H1 (cell line): Measurements from ENCODE around the gene TEX2. TPM values are rescaled to one million over a fixed set of nuclear protein-coding genes. Genes with fewer than 3 reads are reported as not detected.

Experiments used
- CTCF ChIA-PET: fragments of 300-600 bp; sonication (Branson Sonifier 250); formaldehyde crosslinking; loops from one replicate; lab custom pipeline; 2021; ENCODE audit not compliant: partially characterized antibody; lab: Charles Lee
- POLR2A ChIA-PET: fragments of 300-600 bp; sonication (Branson Sonifier 250); formaldehyde crosslinking; loops from one replicate; lab custom pipeline; 2021; ENCODE audit warnings: inconsistent platforms; ENCODE audit not compliant: partially characterized antibody; lab: Charles Lee
- DNase-seq, 2 experiments: peaks; one replicate each; pipeline versions ENCODE4 v3.0.0 to v3.0.0-alpha.2; 2010 to 2022; ENCODE audit warnings: low spot score in 2 of 2, low read depth in 1 of 2, mixed read lengths in 1 of 2
- FAIRE-seq: peaks from 2 replicates; lab custom pipeline; 2011; peaks lifted over from hg19 to GRCh38; lab: Jason Lieb, UNC
- H2AFZ ChIP-seq: 2 replicates; pipeline ENCODE4 v1.8.1; 2012; ENCODE audit warnings: low read length, inconsistent platforms
- H2AK5ac ChIP-seq: 2 replicates; pipeline ENCODE4 v1.6.1; 2013; ENCODE audit warnings: low read depth, low read length
- H2BK120ac ChIP-seq: replicated peaks from 2 replicates; pipeline ENCODE3; 2013; ENCODE audit warnings: low read depth, low read length, inconsistent platforms
- H2BK12ac ChIP-seq: 2 replicates; pipeline ENCODE4 v1.6.1; 2013; ENCODE audit warnings: low read depth, low read length
- H2BK15ac ChIP-seq: 2 replicates; pipeline ENCODE4 v1.6.1; 2013; ENCODE audit warnings: low read length
- H2BK20ac ChIP-seq: 2 replicates; pipeline ENCODE4 v1.6.1; 2013; ENCODE audit warnings: low read length
- H2BK5ac ChIP-seq: 2 replicates; pipeline ENCODE4 v1.6.1; 2013; ENCODE audit warnings: low read depth, low read length
- H3K14ac ChIP-seq: 2 replicates; pipeline ENCODE4 v1.6.1; 2013; ENCODE audit warnings: inconsistent platforms; ENCODE audit not compliant: insufficient read length
- H3K18ac ChIP-seq: 2 replicates; pipeline ENCODE4 v1.6.1; 2013; ENCODE audit warnings: low read length; ENCODE audit errors: extremely low read depth
- H3K23ac ChIP-seq: 2 replicates; pipeline ENCODE4 v1.6.1; 2013; ENCODE audit warnings: inconsistent platforms; ENCODE audit not compliant: insufficient read length
- H3K23me2 ChIP-seq: 2 replicates; pipeline ENCODE4 v1.6.1; 2013; ENCODE audit warnings: low read depth, low read length
- H3K27ac ChIP-seq: 2 replicates; pipeline ENCODE4 v1.6.1; 2011; ENCODE audit warnings: low read depth, low read length, inconsistent platforms
- H3K27me3 ChIP-seq, 4 experiments: replicated peaks in 1 of 4; 1 replicate in 1 of 4; 2 replicates in 3 of 4; pipeline versions ENCODE4 v1.6.1 to v1.8.1; 2011 to 2013; ENCODE audit warnings: low read length in 3 of 4, mild to moderate bottlenecking in 3 of 4, inconsistent platforms in 2 of 4, mixed read lengths in 2 of 4, moderate library complexity in 1 of 4; ENCODE audit not compliant: control insufficient read depth in 3 of 4, insufficient read depth in 3 of 4; ENCODE audit errors: extremely low read depth in 1 of 4
- H3K36me3 ChIP-seq, 4 experiments: 2 replicates each; pipeline versions ENCODE4 v1.6.1 to v1.8.1; 2011 to 2013; ENCODE audit warnings: mild to moderate bottlenecking in 4 of 4, low read length in 3 of 4, moderate library complexity in 2 of 4, control low read depth in 1 of 4, inconsistent platforms in 1 of 4; ENCODE audit not compliant: insufficient read depth in 4 of 4, control insufficient read depth in 2 of 4
- H3K4ac ChIP-seq: replicated peaks from 2 replicates; pipeline ENCODE3; 2013; ENCODE audit warnings: low read length, low read depth, mixed read lengths, inconsistent platforms; ENCODE audit not compliant: insufficient read length
- H3K4me1 ChIP-seq, 4 experiments: replicated peaks in 1 of 4; 1 replicate in 1 of 4; 2 replicates in 3 of 4; pipeline versions ENCODE4 v1.6.1 to v1.8.1; 2011 to 2013; ENCODE audit warnings: low read length in 3 of 4, inconsistent platforms in 2 of 4, mixed read lengths in 1 of 4; ENCODE audit not compliant: insufficient read depth in 4 of 4, control insufficient read depth in 3 of 4
- H3K4me2 ChIP-seq, 2 experiments: 2 replicates each; pipeline versions ENCODE4 v1.6.1 to v1.8.1; 2011 to 2013; ENCODE audit warnings: low read depth in 2 of 2, low read length in 2 of 2, control low read depth in 1 of 2, inconsistent platforms in 1 of 2, mild to moderate bottlenecking in 1 of 2; ENCODE audit not compliant: insufficient read depth in 1 of 2
- H3K4me3 ChIP-seq, 4 experiments: fragments of 200-600, 300-600 bp in 1 of 4; sonication (generic), shearing (Covaris generic), sonication (Bioruptor Twin) in 1 of 4; 2 replicates each; pipeline versions ENCODE4 v1.5.1 to v1.8.1; 2011 to 2016; ENCODE audit warnings: low read length in 4 of 4, low read depth in 3 of 4, control low read depth in 2 of 4, inconsistent platforms in 2 of 4, mild to moderate bottlenecking in 2 of 4, mixed read lengths in 1 of 4, moderate library complexity in 1 of 4; ENCODE audit not compliant: insufficient read depth in 2 of 4; ENCODE audit errors: extremely low read depth in 1 of 4
- H3K56ac ChIP-seq: replicated peaks from 2 replicates; pipeline ENCODE3; 2013; ENCODE audit warnings: low read depth, mild to moderate bottlenecking, mixed read lengths, low read length, inconsistent platforms; ENCODE audit not compliant: insufficient read length
- H3K79me1 ChIP-seq: 2 replicates; pipeline ENCODE4 v1.6.1; 2013; ENCODE audit warnings: low read depth, low read length, control low read depth
- H3K79me2 ChIP-seq, 2 experiments: 2 replicates each; pipeline versions ENCODE4 v1.6.1 to v1.8.1; 2012 to 2013; ENCODE audit warnings: low read length in 2 of 2, mild to moderate bottlenecking in 2 of 2, inconsistent platforms in 1 of 2; ENCODE audit not compliant: insufficient read depth in 2 of 2, control insufficient read depth in 1 of 2
- H3K9ac ChIP-seq, 4 experiments: replicated peaks in 1 of 4; 1 replicate in 1 of 4; 2 replicates in 3 of 4; pipeline versions ENCODE4 v1.6.1 to v1.8.1; 2011 to 2013; ENCODE audit warnings: low read depth in 3 of 4, low read length in 3 of 4, control low read depth in 2 of 4, mild to moderate bottlenecking in 2 of 4, moderate library complexity in 2 of 4, inconsistent platforms in 1 of 4; ENCODE audit errors: extremely low read depth in 1 of 4
- H3K9me3 ChIP-seq, 2 experiments: 2 replicates each; pipeline versions ENCODE4 v1.6.1 to v1.8.1; 2012 to 2013; ENCODE audit warnings: mild to moderate bottlenecking in 2 of 2, moderate library complexity in 2 of 2, control low read depth in 1 of 2, inconsistent platforms in 1 of 2, low read depth in 1 of 2, low read length in 1 of 2, mixed read lengths in 1 of 2; ENCODE audit not compliant: insufficient read depth in 2 of 2
- H4K20me1 ChIP-seq, 2 experiments: replicated peaks in 1 of 2; 2 replicates each; pipeline versions ENCODE3 to v1.8.1; 2011 to 2013; ENCODE audit warnings: inconsistent platforms in 2 of 2, low read length in 2 of 2, mild to moderate bottlenecking in 1 of 2; ENCODE audit not compliant: insufficient read depth in 2 of 2, control insufficient read depth in 1 of 2
- H4K5ac ChIP-seq: 2 replicates; pipeline ENCODE4 v1.6.1; 2013; ENCODE audit warnings: low read length, low read depth, mixed read lengths, inconsistent platforms; ENCODE audit not compliant: insufficient read length
- H4K8ac ChIP-seq: 2 replicates; pipeline ENCODE4 v1.8.0; 2013; ENCODE audit warnings: mild to moderate bottlenecking, moderate library complexity, low read length, inconsistent platforms; ENCODE audit not compliant: insufficient read depth; ENCODE audit errors: extremely low read depth
- H4K91ac ChIP-seq: replicated peaks from 2 replicates; pipeline ENCODE3; 2013; ENCODE audit warnings: low read length, mixed read lengths, inconsistent platforms; ENCODE audit not compliant: insufficient read length
- BACH1 ChIP-seq: IDR thresholded peaks from 2 replicates; pipeline ENCODE4 v1.6.1; 2012; ENCODE audit warnings: low read length, improper control_type of control experiment
- NANOG ChIP-seq: IDR thresholded peaks from 2 replicates; pipeline ENCODE4 v1.6.1; 2011; ENCODE audit warnings: low read length, low read depth, mild to moderate bottlenecking, inconsistent platforms; ENCODE audit not compliant: insufficient read depth, poor library complexity, severe bottlenecking
- RNF2 ChIP-seq: fragments of 200-900, 300-1000 bp; sonication (generic); IDR thresholded peaks from 2 replicates; pipeline ENCODE4 v1.7.1; 2016; ENCODE audit warnings: borderline replicate concordance, low read depth, mild to moderate bottlenecking, antibody characterized with exemption, low read length; ENCODE audit not compliant: poor library complexity, severe bottlenecking; ENCODE audit errors: missing control alignments
- SAP30 ChIP-seq: fragments of 300-600 bp; sonication (generic); IDR thresholded peaks from 2 replicates; pipeline ENCODE4 v1.7.1; 2012; ENCODE audit warnings: low read length, moderate library complexity, mild to moderate bottlenecking, inconsistent platforms; ENCODE audit not compliant: insufficient read depth, insufficient replicate concordance
- SP4 ChIP-seq: IDR thresholded peaks from 2 replicates; pipeline ENCODE4 v1.6.1; 2012; ENCODE audit warnings: low read length, inconsistent platforms
- SRF ChIP-seq: IDR thresholded peaks from 2 replicates; pipeline ENCODE4 v1.6.1; 2011; ENCODE audit warnings: mild to moderate bottlenecking, low read depth, low read length, moderate library complexity
- TAF7 ChIP-seq: optimal IDR thresholded peaks from 2 replicates; pipeline ENCODE3; 2011; ENCODE audit warnings: low read depth, mild to moderate bottlenecking, inconsistent platforms, low read length, moderate library complexity, borderline replicate concordance
- TBP ChIP-seq: IDR thresholded peaks from 2 replicates; pipeline ENCODE4 v1.6.1; 2011; ENCODE audit warnings: low read depth, low read length, improper control_type of control experiment
- TEAD4 ChIP-seq: IDR thresholded peaks from 2 replicates; pipeline ENCODE4 v1.6.1; 2012; ENCODE audit warnings: low read depth, low read length, inconsistent platforms, mixed read lengths
- WGBS, 2 experiments: shearing (Covaris generic) in 1 of 2; methylation state at CpG; one replicate each; pipeline versions ENCODE4 v1.1.6 to v1.1.7; 2013 to 2015; ENCODE audit warnings: low lambda C conversion rate in 2 of 2, mixed read lengths in 2 of 2, inconsistent platforms in 1 of 2, low coverage in 1 of 2, missing lambda C conversion rate in 1 of 2; ENCODE audit not compliant: insufficient replicate concordance in 2 of 2, insufficient coverage in 1 of 2, insufficient read length in 1 of 2; ENCODE audit errors: extremely low coverage in 1 of 2, missing lambda C conversion rate in 1 of 2; 5-methylcytosine and 5-hydroxymethylcytosine counted together
- polyA plus RNA-seq, 7 experiments: library from polyadenylated mRNA; depleted of rRNA in 3 of 7; stranded (reverse) in 5 of 7; unstranded in 2 of 7; fragments of >200 nt in 5 of 7; fragments of 200-250 nt in 2 of 7; gene quantifications; 1 replicate in 5 of 7; 2 replicates in 1 of 7; 4 replicates in 1 of 7; pipeline versions ENCODE4 v1.2.1 to v1.2.3, GENCODE V29; 2011 to 2013; ENCODE audit warnings: missing spikeins in 2 of 7, mixed read lengths in 2 of 7
- total RNA-seq: library from RNA; stranded (reverse); fragmentation: NEBNext Ultra II Directional; extraction: Animal tissue kit (Norgen Biotek cat#: 25700); gene quantifications from 2 replicates; pipeline ENCODE4 v1.2.1, GENCODE V29; 2021
- TF ChIP-seq, protein P1 (sequence below): IDR thresholded peaks from 2 replicates; pipeline ENCODE4 v1.6.1; 2011; ENCODE audit warnings: low read depth, mild to moderate bottlenecking, low read length; ENCODE audit not compliant: insufficient read depth

TEX2 gene
- total and polyA plus RNA-seq, 2 of the 8 experiments (the other 6 are each of a cell fraction or from before 2014, with no cell fraction given): 6.1 to 15.6 TPM

DNA sequence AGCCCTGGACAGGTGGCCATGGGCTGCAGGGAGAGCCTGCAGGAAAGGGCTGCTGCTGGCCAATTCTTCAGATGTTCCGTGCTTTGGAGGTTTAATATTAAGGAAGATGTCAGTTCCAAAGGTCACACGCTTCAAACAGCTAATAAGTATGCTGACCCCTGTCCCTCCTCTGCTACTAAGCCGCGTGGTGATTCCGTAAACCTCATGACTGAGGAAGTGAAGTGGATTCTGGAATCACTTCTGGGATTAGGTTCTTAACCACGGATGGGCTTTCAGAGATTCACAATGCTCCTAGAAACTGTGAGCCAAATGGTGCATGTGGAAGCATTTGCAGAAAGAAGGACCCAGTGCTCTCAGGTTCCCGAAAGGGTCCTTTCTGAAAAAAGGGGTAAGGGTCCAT lies 104.7 kb downstream of the TEX2 start:
- Histone ChIP-seq H4K91ac (no peak overlapping the region), H3K4ac (no peak overlapping the region), H2AK5ac (no peak overlapping the region), H2BK12ac (no peak overlapping the region), H3K79me1 (no peaks in the 10 kb centered on the region), H3K27me3 (no peaks in the 10 kb centered on the region), H4K5ac (no peak overlapping the region), H3K23ac (no peak overlapping the region), H4K8ac (no peak overlapping the region), H4K20me1 (no peaks in the 10 kb centered on the region), H3K36me3 (no peaks in the 10 kb centered on the region; a peak in 1 of 8 replicates), H3K14ac (no peak overlapping the region), H3K4me2 (no peak overlapping the region), H2BK5ac (no peak overlapping the region), H3K79me2 (no peaks in the 10 kb centered on the region), H2BK15ac (no peak overlapping the region), H3K4me3 (no peak overlapping the region), H2BK20ac (no peak overlapping the region), H3K56ac (no peak overlapping the region), H2BK120ac (no peak overlapping the region), H3K27ac (no peak overlapping the region), H3K23me2 (no peaks in the 10 kb centered on the region; the same call in 1 of the 2 replicates), H3K9ac (no peak overlapping the region), H3K18ac (no peak overlapping the region), H3K4me1 (peaks cover 0 to 6% (median 3%) of the 10 kb centered on the region in 4 experiments; a peak in 3 of 7 replicates), H2AFZ (no peak overlapping the region), H3K9me3 (no peaks in the 10 kb centered on the region)
- 88% methylated on average over 7 of the region's 7 CpGs; no CpG with 5 or more reads in 1 of the 2 experiments for WGBS, 2 experiments
- ChIA-PET POLR2A (interaction anchor here (16.8 kb wide), 1 partner anchor 12 kb away, joined by 193 read pairs; no protein-coding TSS in a partner anchor), CTCF (interaction anchor here (1.1 to 2.3 kb wide), 3 partner anchors 9 to 94 kb away, joined by 4 to 5 read pairs (median 5); no protein-coding TSS in a partner anchor)
- DNase-seq (no peak), FAIRE-seq (no peak)
- TF ChIP-seq BACH1 (no peak), RNF2 (no peak), NANOG (no peak), TBP (no peak), TEAD4 (no peak), TAF7 (no peak), SP4 (no peak), SRF (no peak), SAP30 (no peak)
- TF ChIP-seq, protein P1, sequence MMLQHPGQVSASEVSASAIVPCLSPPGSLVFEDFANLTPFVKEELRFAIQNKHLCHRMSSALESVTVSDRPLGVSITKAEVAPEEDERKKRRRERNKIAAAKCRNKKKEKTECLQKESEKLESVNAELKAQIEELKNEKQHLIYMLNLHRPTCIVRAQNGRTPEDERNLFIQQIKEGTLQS: no peak
